Measurements from ENCODE around the gene PDE7B. TPM values are rescaled to one million over a fixed set of nuclear protein-coding genes. Genes with fewer than 3 reads are reported as not detected.

The PDE7B gene
- total RNA-seq, 1 experiment from 2014 or later: 0.03 TPM

DNA sequence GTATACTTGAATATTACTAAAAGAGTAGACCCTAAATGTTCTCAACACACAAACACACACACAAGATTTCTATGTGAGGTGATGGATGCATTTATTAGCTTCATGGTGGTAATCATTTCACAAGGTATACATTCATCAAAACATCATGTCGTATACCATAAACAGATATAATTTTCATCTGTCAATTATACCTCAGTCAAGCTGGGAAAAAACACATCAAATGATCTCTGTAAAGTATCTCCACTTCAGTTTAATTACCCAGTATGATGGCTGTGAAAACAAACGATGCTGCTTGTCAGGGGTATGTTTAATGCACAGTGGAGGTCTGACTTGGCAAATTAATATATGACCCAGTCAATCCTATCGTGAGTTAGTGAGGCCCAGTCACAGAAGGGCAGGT is 241.4 kb downstream of the PDE7B start:
- DNase-seq (ENCODE audit: low read depth, low spot score): no peak
- Histone ChIP-seq H3K4me3 (ENCODE audit: low read depth in 2 of 2, low read length in 2 of 2) (no peak overlapping the region), H3K27me3 (ENCODE audit: control insufficient read depth, insufficient read depth, low read length) (no peaks in the 10 kb centered on the region), H3K27ac (ENCODE audit: low read length) (no peak overlapping the region), H3K4me1 (ENCODE audit: control insufficient read depth, insufficient read depth, low read length) (no peaks in the 10 kb centered on the region), H3K36me3 (ENCODE audit: control insufficient read depth, insufficient read depth, low read length) (no peaks in the 10 kb centered on the region), H3K9me3 (ENCODE audit: control insufficient read depth, insufficient read depth, low read depth, low read length) (no peaks in the 10 kb centered on the region)
- no TSS peak for BruUV-seq (replicated peaks)
- no peak for ATAC-seq
- POLR2A ChIA-PET: no interaction called here
- CTCF ChIA-PET: no interaction called here
- intact Hi-C loops (cut with micrococcal nuclease; ENCODE audit: unreplicated experiment): no loop called here
- TF ChIP-seq POLR2AphosphoS5 (IDR thresholded peaks at IDR 0.05; ENCODE audit: low read depth, low read length) (no peak), SIN3A (IDR thresholded peaks at IDR 0.05; ENCODE audit: borderline replicate concordance, insufficient read depth, low read depth, low read length) (no peak), TCF7L2 (IDR thresholded peaks at IDR 0.05; ENCODE audit: low read depth, low read length) (no peak)
- TF ChIP-seq, protein P1, sequence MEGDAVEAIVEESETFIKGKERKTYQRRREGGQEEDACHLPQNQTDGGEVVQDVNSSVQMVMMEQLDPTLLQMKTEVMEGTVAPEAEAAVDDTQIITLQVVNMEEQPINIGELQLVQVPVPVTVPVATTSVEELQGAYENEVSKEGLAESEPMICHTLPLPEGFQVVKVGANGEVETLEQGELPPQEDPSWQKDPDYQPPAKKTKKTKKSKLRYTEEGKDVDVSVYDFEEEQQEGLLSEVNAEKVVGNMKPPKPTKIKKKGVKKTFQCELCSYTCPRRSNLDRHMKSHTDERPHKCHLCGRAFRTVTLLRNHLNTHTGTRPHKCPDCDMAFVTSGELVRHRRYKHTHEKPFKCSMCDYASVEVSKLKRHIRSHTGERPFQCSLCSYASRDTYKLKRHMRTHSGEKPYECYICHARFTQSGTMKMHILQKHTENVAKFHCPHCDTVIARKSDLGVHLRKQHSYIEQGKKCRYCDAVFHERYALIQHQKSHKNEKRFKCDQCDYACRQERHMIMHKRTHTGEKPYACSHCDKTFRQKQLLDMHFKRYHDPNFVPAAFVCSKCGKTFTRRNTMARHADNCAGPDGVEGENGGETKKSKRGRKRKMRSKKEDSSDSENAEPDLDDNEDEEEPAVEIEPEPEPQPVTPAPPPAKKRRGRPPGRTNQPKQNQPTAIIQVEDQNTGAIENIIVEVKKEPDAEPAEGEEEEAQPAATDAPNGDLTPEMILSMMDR (IDR thresholded peaks at IDR 0.05): no peak
- TF ChIP-seq, protein P2, sequence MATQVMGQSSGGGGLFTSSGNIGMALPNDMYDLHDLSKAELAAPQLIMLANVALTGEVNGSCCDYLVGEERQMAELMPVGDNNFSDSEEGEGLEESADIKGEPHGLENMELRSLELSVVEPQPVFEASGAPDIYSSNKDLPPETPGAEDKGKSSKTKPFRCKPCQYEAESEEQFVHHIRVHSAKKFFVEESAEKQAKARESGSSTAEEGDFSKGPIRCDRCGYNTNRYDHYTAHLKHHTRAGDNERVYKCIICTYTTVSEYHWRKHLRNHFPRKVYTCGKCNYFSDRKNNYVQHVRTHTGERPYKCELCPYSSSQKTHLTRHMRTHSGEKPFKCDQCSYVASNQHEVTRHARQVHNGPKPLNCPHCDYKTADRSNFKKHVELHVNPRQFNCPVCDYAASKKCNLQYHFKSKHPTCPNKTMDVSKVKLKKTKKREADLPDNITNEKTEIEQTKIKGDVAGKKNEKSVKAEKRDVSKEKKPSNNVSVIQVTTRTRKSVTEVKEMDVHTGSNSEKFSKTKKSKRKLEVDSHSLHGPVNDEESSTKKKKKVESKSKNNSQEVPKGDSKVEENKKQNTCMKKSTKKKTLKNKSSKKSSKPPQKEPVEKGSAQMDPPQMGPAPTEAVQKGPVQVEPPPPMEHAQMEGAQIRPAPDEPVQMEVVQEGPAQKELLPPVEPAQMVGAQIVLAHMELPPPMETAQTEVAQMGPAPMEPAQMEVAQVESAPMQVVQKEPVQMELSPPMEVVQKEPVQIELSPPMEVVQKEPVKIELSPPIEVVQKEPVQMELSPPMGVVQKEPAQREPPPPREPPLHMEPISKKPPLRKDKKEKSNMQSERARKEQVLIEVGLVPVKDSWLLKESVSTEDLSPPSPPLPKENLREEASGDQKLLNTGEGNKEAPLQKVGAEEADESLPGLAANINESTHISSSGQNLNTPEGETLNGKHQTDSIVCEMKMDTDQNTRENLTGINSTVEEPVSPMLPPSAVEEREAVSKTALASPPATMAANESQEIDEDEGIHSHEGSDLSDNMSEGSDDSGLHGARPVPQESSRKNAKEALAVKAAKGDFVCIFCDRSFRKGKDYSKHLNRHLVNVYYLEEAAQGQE (IDR thresholded peaks at IDR 0.05; ENCODE audit: insufficient read depth in 1 of 2, low read depth in 2 of 2, low read length in 1 of 2): no peak
- in situ Hi-C loops (cut with HindIII; ENCODE audit: low pct_unique_long_range_greater_than_20kb, low sequenced_read_pairs): no loop called here

- no peak overlapping the region for H3K4me3 ChIP-seq (ENCODE audit: low read depth in 2 of 2, low read length in 2 of 2)
- DNase-seq (ENCODE audit: low read depth, low spot score): no peak
- in situ Hi-C loops (cut with HindIII; ENCODE audit: low pct_unique_long_range_greater_than_20kb, low sequenced_read_pairs): no loop called here
- H3K4me1 ChIP-seq (ENCODE audit: control insufficient read depth, insufficient read depth, low read length): no peaks in the 10 kb centered on the region
- ATAC-seq: no peak
- H3K36me3 ChIP-seq (ENCODE audit: control insufficient read depth, insufficient read depth, low read length): no peaks in the 10 kb centered on the region
- ChIA-PET CTCF (no interaction called here), POLR2A (no interaction called here)
- intact Hi-C loops (cut with micrococcal nuclease; ENCODE audit: unreplicated experiment): no loop called here
- no peak overlapping the region for H3K27ac ChIP-seq (ENCODE audit: low read length)
- H3K27me3 ChIP-seq (ENCODE audit: control insufficient read depth, insufficient read depth, low read length): no peaks in the 10 kb centered on the region
- TF ChIP-seq TCF7L2 (IDR thresholded peaks at IDR 0.05; ENCODE audit: low read depth, low read length) (no peak), SIN3A (IDR thresholded peaks at IDR 0.05; ENCODE audit: borderline replicate concordance, insufficient read depth, low read depth, low read length) (no peak), POLR2AphosphoS5 (IDR thresholded peaks at IDR 0.05; ENCODE audit: low read depth, low read length) (no peak)
- TF ChIP-seq, protein P2 (IDR thresholded peaks at IDR 0.05; ENCODE audit: insufficient read depth in 1 of 2, low read depth in 2 of 2, low read length in 1 of 2): no peak
- TF ChIP-seq, protein P1 (IDR thresholded peaks at IDR 0.05): no peak
- no peaks in the 10 kb centered on the region for H3K9me3 ChIP-seq (ENCODE audit: control insufficient read depth, insufficient read depth, low read depth, low read length)
- no TSS peak for BruUV-seq (replicated peaks)
Measured at GRCh38 chr6:136093835-136094234, 242.3 kb downstream of the PDE7B start.

Data from Panc1 (cell line).